ENCODE data around the gene SPDYA. TPM values are rescaled to one million over a fixed set of nuclear protein-coding genes. Genes with fewer than 3 reads are reported as not detected.
A peak's percentile ranks its signal among the peaks of the same experiment; 100 is the strongest.

Gene SPDYA
- total RNA-seq (2016; rRNA removed; fragmentation: Illumina TruSeq; extraction: Trizol), result 0.17 and 0.75 TPM in 2 replicates
- 0.20 TPM in 1 of 2 replicates, not detected in the other for total RNA-seq (2016; cell fraction: cytosol; rRNA removed; fragmentation: Illumina TruSeq; extraction: Trizol; ENCODE audit: low read depth)
- 0.89 TPM in 1 of 2 replicates, not detected in the other for total RNA-seq (2016; cell fraction: insoluble cytoplasmic fraction; rRNA removed; fragmentation: Illumina TruSeq; extraction: Trizol)
- total RNA-seq (2016; cell fraction: membrane; rRNA removed; fragmentation: Illumina TruSeq; extraction: Trizol), result 0.38 and 1.0 TPM in 2 replicates
- total RNA-seq (2016; cell fraction: nucleus; rRNA removed; fragmentation: Illumina TruSeq; extraction: Trizol), result 1.3 and 1.6 TPM in 2 replicates
- 0.08 and 0.32 TPM in 2 replicates for polyA plus RNA-seq (2011; rRNA removed)
- not detected in 2 replicates for polyA plus RNA-seq (2011; cell fraction: cytosol; rRNA removed)
- polyA plus RNA-seq (2011; cell fraction: nucleus; rRNA removed), result 0.11 and 0.17 TPM in 2 replicates
- polyA plus RNA-seq (2012), result 0.89 and 2.8 TPM in 2 replicates
- polyA plus RNA-seq (2016; cell fraction: cytosol; fragmentation: Illumina TruSeq; extraction: Trizol; ENCODE audit: low read depth), result not detected in 2 replicates
- polyA plus RNA-seq (2016; cell fraction: insoluble cytoplasmic fraction; fragmentation: Illumina TruSeq; extraction: Trizol; ENCODE audit: low read depth), result not detected in 2 replicates
- not detected in 2 replicates for polyA plus RNA-seq (2016; cell fraction: membrane; fragmentation: Illumina TruSeq; extraction: Trizol; ENCODE audit: low read depth)
- polyA plus RNA-seq (2016; cell fraction: nucleus; fragmentation: Illumina TruSeq; extraction: Trizol; ENCODE audit: insufficient read depth, low read depth), result 0.77 and 0.91 TPM in 2 replicates
- polyA minus RNA-seq (2011; rRNA and poly(A)+ RNA removed; ENCODE audit: low replicate concordance), result 0.26 and 1.1 TPM in 2 replicates
- polyA minus RNA-seq (2011; cell fraction: cytosol; rRNA and poly(A)+ RNA removed), result not detected in 2 replicates
- 7.1 TPM in 2 replicates for polyA minus RNA-seq (2011; cell fraction: nucleus; rRNA and poly(A)+ RNA removed)
- percentile 45 among the genes with signal in this experiment for Bru-seq, nascent RNA
- BruChase-seq, experiment 1, labeled RNA remaining after a 6-hour chase, result percentile 68 among the genes with signal in this experiment
- percentile 74 among the genes with signal in this experiment for BruChase-seq, experiment 2, labeled RNA remaining after a 2-hour chase
- long read RNA-seq, experiment 1, partial matches to known transcripts, result 0 of 279 reads
- long read RNA-seq, experiment 1, other reads (novel, unspliced or antisense), result 279 of 279 reads
- long read RNA-seq, experiment 2, partial matches to known transcripts, result 0 of 14 reads
- long read RNA-seq, experiment 2, other reads (novel, unspliced or antisense), result 14 of 14 reads

GRCh38 chr2:28810384-28811285 is at the start of gene SPDYA:
Gene SPDYA, plus strand, starts transcription at chr2:28810834. Its CDS starts 5,181 bp downstream, at chr2:28816015.
- no peak for FAIRE-seq
- no peaks in the 10 kb centered on the region for H3K79me2 ChIP-seq (ENCODE audit: insufficient read depth, low read length)
- ATAC-seq, result peak; percentile 29
- intact Hi-C loops (cut with micrococcal nuclease; ENCODE audit: unreplicated experiment) (no loop called here), in situ Hi-C loops (cut with HindIII; ENCODE audit: extremely low pct_ligation_motif_present, low pct_unique_long_range_greater_than_20kb) (no loop called here)
- TF ChIP-seq ZNF616 (CRISPR knock-in tag; IDR thresholded peaks at IDR 0.05; ENCODE audit: low read depth), result no peak
- peak; percentile 92 for TF ChIP-seq AGO2 (optimal IDR thresholded peaks at IDR 0.05; ENCODE audit: low read depth, low read length)
- TF ChIP-seq POLR2G (IDR thresholded peaks at IDR 0.05; ENCODE audit: low read depth, low read length), result peak; percentile 32; the same call in 1 of the 2 replicates
- peak; percentile 68 for TF ChIP-seq RBM22 (optimal IDR thresholded peaks at IDR 0.05; ENCODE audit: low read length)
- TF ChIP-seq ERF (CRISPR knock-in tag; IDR thresholded peaks at IDR 0.05), result no peak
- peak; percentile 60; the same call in 1 of the 2 replicates for TF ChIP-seq DNMT1 (CRISPR knock-in tag; IDR thresholded peaks at IDR 0.05)
- no peak for TF ChIP-seq FOXC1 (CRISPR knock-in tag; IDR thresholded peaks at IDR 0.05; ENCODE audit: borderline replicate concordance)
- H3K9ac ChIP-seq (ENCODE audit: insufficient read depth, low read depth, low read length), result no peak within 1 kb of the TSS
- H3K27me3 ChIP-seq (ENCODE audit: control insufficient read depth in 1 of 2, insufficient read depth in 2 of 2, low read length in 2 of 2), result no peaks in the 10 kb centered on the region
- H2AFZ ChIP-seq (ENCODE audit: low read length), result no peak within 1 kb of the TSS
- CTCF ChIA-PET (ENCODE audit: low intra/inter-chr PET ratio, low total read pairs), result no interaction called here
- no peaks in the 10 kb centered on the region for H3K9me3 ChIP-seq (ENCODE audit: low read length)
- no peak within 1 kb of the TSS for H3K4me3 ChIP-seq (replicated peaks in 1 of 3; ENCODE audit: insufficient read depth in 1 of 3, low read depth in 2 of 3, low read length in 3 of 3)
- BruUV-seq (replicated peaks), result no TSS peak
- H3K4me2 ChIP-seq (ENCODE audit: low read depth, low read length), result no peak within 1 kb of the TSS
- no peak within 1 kb of the TSS for H3K27ac ChIP-seq (ENCODE audit: extremely low read length, insufficient read depth, low read length)
- DNase-seq (ENCODE audit: low spot score), result no peak
- no peaks in the 10 kb centered on the region for H4K20me1 ChIP-seq (ENCODE audit: insufficient read depth, low read length)
- no peaks in the 10 kb centered on the region for H3K4me1 ChIP-seq (ENCODE audit: insufficient read depth, low read length)
- POLR2A ChIA-PET, result no interaction called here
- H3K36me3 ChIP-seq (replicated peaks in 1 of 2; ENCODE audit: control insufficient read depth in 1 of 2, insufficient read depth in 2 of 2, low read length in 2 of 2), result peaks cover 0 to under 1% of the 10 kb centered on the region in 2 experiments; a peak in 1 of 5 replicates
- WGBS (ENCODE audit: low lambda C conversion rate), result 97% methylated on average over 94 of the region's 97 CpGs

Measured in HepG2 (cell line).